Duodenal mucosa (tissue), 2 donors: ENCODE data around the gene GGA1.
A peak's percentile ranks its signal among the peaks of the same experiment; 100 is the strongest.
"Not testable (repeated sequence)": the region's sequence is repeated elsewhere in the genome, so short reads cannot be mapped to it uniquely, and the experiment has no call there.

Experiments
- H3K27ac ChIP-seq: one replicate; pipeline ENCODE4 v1.7.0; 2013; ENCODE audit warnings: low read depth, low read length
- H3K27me3 ChIP-seq, 2 donors: one replicate each; pipeline ENCODE4 v1.7.0; 2013; ENCODE audit warnings: low read length in 2 of 2, control low read depth in 1 of 2; ENCODE audit not compliant: insufficient read depth in 2 of 2, control insufficient read depth in 1 of 2
- H3K36me3 ChIP-seq, 2 donors: one replicate each; pipeline ENCODE4 v1.7.0; 2013; ENCODE audit warnings: low read length in 2 of 2, control low read depth in 1 of 2; ENCODE audit not compliant: insufficient read depth in 2 of 2, control insufficient read depth in 1 of 2
- H3K4me1 ChIP-seq, 2 donors: one replicate each; pipeline ENCODE4 v1.7.0; 2013; ENCODE audit warnings: low read length in 2 of 2, control low read depth in 1 of 2; ENCODE audit not compliant: insufficient read depth in 2 of 2, control insufficient read depth in 1 of 2
- H3K4me3 ChIP-seq, 2 donors: one replicate each; pipeline ENCODE4 v1.7.0; 2013; ENCODE audit warnings: low read length in 2 of 2, low read depth in 1 of 2
- H3K9ac ChIP-seq, 2 donors: one replicate each; pipeline ENCODE4 v1.7.0; 2013; ENCODE audit warnings: low read length in 2 of 2, low read depth in 1 of 2
- H3K9me3 ChIP-seq, 2 donors: one replicate each; pipeline ENCODE4 v1.7.0; 2013; ENCODE audit warnings: low read length in 2 of 2, control low read depth in 1 of 2; ENCODE audit not compliant: control insufficient read depth in 1 of 2

GGA1 gene

DNA sequence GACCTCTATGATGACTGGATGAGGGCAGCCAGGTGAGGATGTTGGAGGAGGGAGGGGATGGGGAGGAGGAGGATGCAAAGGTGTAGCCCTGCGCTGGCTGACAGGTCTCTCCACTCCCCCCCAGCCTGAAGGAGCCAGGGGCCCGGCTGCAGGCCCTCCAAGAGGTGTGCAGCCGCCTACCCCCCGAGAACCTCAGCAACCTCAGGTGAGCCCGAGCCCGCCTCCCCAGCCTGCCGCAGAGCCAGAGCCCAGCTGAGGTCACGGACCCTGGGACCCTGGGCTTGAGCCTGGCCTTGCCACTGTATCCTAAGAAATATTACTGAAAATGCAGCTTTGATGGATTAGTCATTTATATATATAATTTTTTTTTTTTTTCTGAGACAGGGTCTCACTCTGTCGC lies 38.7 kb downstream of the GGA1 start:
- peaks cover 20 to 82% of the 10 kb centered on the region in 2 donors for H3K36me3 ChIP-seq
- H3K27ac ChIP-seq: peak overlapping the region; percentile 67
- H3K9me3 ChIP-seq: no peaks in the 10 kb centered on the region
- H3K27me3 ChIP-seq: no peaks in the 10 kb centered on the region
- peak overlapping the region; percentile 25 to 35 for H3K9ac ChIP-seq
- H3K4me1 ChIP-seq: peaks cover 29 to 32% of the 10 kb centered on the region in 2 donors
- H3K4me3 ChIP-seq: no peak overlapping the region

DNA sequence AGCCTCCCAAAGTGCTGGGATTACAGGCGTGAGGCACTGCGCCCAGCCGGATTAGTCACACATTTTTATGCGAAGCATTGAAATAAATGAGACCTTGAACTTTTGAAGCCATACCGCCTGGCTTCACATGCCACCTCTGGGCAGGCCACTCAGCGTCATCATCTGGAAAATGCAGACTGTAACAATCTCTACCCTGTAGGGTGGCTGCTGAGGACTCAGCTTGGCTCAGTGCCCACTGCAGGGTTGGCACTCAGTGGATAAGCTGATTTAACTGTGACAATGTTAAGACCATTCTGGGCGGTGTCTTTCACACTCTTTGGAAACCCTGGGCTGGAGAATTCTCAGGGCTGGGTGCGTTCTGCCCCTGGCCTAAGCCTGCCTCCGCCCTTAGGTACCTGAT lies 39.3 kb downstream of the GGA1 start:
- no peaks in the 10 kb centered on the region for H3K9me3 ChIP-seq
- peak overlapping the region; percentile 47 for H3K27ac ChIP-seq
- peak overlapping the region; percentile 27 to 38 for H3K9ac ChIP-seq
- peaks cover 17 to 80% of the 10 kb centered on the region in 2 donors for H3K36me3 ChIP-seq
- no peaks in the 10 kb centered on the region for H3K27me3 ChIP-seq
- no peak overlapping the region for H3K4me3 ChIP-seq
- H3K4me1 ChIP-seq: peaks cover 23 to 26% of the 10 kb centered on the region in 2 donors

DNA sequence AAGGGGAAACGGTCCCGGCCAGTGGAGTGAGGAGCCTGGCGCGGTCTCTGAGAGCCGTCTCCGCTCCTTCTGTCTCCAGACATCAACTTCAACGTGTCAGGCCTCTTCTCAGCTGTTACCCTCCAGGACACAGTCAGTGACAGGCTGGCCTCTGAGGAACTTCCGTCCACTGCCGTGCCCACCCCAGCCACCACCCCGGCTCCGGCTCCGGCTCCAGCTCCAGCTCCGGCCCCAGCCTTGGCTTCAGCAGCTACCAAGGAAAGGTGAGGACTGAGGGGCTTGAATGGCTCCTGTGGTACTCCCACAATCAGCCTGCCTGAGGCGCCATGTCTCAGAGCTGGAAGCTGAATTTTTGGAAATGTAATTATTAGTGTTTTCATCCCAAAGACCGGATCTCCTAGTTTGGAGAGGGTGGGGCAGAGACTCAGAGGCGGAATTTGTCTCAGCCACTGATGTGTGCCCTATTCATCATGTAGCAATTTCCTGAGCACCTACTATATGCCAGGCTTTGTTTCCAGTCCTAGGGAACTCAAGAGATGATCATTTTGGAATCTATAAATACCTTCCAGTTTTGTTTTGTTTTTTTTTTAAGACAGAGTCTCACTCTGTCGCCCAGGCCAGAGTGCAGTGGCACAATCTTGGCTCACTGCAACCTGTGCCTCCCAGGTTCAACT lies 42.0 kb downstream of the GGA1 start:
- Histone ChIP-seq H3K36me3 (peaks cover 20 to 66% of the 10 kb centered on the region in 2 donors), H3K27me3 (no peaks in the 10 kb centered on the region), H3K27ac (no peak overlapping the region), H3K9ac (no peak overlapping the region), H3K9me3 (no peaks in the 10 kb centered on the region), H3K4me1 (peaks cover 20 to 27% of the 10 kb centered on the region in 2 donors), H3K4me3 (no peak overlapping the region)

DNA sequence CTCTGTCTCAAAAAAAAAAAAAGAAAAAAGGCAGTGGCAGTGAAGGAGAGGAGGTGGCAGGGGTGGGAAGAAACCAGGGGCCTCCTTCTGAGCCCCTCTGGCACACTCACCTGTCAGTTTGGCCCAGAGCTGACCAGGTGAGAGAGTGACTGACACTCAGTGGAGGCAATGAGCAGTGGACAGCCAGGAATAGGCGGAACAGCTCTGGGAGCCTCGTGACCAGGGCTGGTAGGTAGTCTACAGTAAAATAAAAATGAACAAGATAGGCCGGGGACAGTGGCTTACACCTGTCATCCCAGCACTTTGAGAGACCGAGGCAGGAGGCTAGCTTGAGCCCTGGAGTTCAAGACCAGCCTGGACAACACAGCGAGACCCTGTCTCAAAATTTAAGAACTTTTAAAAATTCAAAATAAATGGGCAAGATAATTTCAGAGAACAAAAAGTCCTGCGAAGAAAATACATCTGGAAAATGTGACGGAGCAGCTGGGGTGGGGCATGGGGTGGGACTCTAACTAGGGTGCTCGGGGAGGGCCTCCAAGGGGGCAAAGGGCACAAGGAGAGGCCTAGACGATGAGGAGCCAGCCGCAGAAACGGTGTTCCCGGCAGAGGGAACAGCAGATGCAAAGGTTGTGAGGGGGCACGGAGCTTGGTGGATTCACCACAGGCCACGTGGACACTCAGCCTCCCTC lies 46.1 kb downstream of the GGA1 start:
- Histone ChIP-seq H3K4me3 (no peak overlapping the region), H3K36me3 (peaks cover 17 to 37% of the 10 kb centered on the region in 2 donors), H3K4me1 (peaks cover 19 to 24% of the 10 kb centered on the region in 2 donors), H3K27me3 (no peaks in the 10 kb centered on the region), H3K9me3 (no peaks in the 10 kb centered on the region), H3K9ac (peak overlapping the region; percentile 50 to 70), H3K27ac (peak overlapping the region; percentile 79)

DNA sequence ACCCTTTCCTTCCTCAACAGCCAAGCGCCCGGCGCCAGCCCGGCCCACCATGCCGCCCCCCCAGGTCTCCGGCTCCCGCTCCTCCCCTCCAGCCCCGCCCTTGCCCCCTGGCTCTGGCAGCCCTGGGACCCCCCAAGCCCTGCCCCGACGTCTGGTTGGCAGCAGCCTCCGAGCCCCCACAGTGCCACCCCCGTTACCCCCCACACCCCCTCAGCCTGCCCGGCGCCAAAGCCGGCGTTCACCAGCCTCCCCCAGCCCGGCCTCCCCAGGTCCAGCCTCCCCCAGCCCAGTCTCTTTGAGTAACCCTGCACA lies 46.6 kb downstream of the GGA1 start:
- Histone ChIP-seq H3K36me3 (peaks cover 12 to 32% of the 10 kb centered on the region in 2 donors), H3K9me3 (no peaks in the 10 kb centered on the region), H3K4me3 (no peak overlapping the region), H3K9ac (no peak overlapping the region), H3K27ac (peak overlapping the region; percentile 57), H3K4me1 (peaks cover 24 to 29% of the 10 kb centered on the region in 2 donors), H3K27me3 (no peaks in the 10 kb centered on the region)

DNA sequence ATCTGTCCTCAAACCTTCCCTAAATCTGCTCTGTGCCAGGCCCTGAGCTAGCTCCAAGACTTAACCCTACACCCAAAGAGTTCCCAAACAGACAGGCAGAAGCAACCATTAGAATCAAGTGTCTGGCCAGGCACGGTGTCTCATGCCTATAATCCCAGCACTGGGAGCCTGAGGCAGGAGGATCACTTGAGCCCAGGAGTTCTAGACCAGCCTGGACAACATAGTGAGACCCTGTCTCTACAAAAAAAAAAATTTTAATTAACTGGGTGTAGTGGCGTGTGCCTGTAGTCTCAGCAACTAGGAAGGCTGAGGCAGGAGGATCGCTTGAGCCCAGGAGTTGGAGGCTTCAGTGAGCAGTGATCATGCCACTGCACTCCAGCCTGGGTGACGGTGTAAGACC lies 47.9 kb downstream of the GGA1 start:
- H3K27me3 ChIP-seq, H3K27ac ChIP-seq, H3K9ac ChIP-seq, H3K4me3 ChIP-seq, H3K9me3 ChIP-seq: not testable (repeated sequence)
- Histone ChIP-seq H3K36me3 (peaks cover 6 to 19% of the 10 kb centered on the region in 2 donors), H3K4me1 (peaks cover 37 to 43% of the 10 kb centered on the region in 2 donors)

DNA sequence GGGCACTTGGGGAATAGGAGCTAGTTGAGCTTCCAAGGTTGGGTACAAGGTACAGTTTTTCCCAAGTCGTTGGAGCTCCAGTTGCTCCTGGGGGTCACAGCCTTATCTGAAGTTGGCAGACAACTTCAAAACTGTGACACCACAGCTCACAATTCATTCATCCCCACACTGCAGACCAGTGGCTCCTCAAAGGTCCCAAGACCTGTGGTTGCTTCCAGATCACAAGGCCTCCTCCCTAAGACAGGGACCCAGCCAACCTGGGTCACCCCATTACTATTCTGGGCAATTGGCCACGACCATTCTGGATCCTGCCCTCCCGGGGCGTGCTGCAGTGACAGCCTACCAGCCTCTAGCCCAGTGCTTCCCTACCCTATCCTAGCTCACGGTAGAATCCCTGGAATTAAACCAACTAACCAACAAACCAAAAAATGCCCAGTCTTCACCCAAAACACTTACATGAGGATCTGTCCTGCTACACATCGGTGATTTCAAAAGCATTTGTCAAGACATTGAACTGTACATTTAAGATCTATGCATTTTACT lies 49.0 kb downstream of the GGA1 start:
- Histone ChIP-seq H3K4me1 (peaks cover 43 to 48% of the 10 kb centered on the region in 2 donors), H3K4me3 (peak overlapping the region; percentile 52 to 63), H3K27ac (peak overlapping the region; percentile 35), H3K36me3 (peaks cover 6 to 11% of the 10 kb centered on the region in 2 donors), H3K9ac (peak overlapping the region; percentile 38 to 51), H3K9me3 (no peaks in the 10 kb centered on the region), H3K27me3 (no peaks in the 10 kb centered on the region)

DNA sequence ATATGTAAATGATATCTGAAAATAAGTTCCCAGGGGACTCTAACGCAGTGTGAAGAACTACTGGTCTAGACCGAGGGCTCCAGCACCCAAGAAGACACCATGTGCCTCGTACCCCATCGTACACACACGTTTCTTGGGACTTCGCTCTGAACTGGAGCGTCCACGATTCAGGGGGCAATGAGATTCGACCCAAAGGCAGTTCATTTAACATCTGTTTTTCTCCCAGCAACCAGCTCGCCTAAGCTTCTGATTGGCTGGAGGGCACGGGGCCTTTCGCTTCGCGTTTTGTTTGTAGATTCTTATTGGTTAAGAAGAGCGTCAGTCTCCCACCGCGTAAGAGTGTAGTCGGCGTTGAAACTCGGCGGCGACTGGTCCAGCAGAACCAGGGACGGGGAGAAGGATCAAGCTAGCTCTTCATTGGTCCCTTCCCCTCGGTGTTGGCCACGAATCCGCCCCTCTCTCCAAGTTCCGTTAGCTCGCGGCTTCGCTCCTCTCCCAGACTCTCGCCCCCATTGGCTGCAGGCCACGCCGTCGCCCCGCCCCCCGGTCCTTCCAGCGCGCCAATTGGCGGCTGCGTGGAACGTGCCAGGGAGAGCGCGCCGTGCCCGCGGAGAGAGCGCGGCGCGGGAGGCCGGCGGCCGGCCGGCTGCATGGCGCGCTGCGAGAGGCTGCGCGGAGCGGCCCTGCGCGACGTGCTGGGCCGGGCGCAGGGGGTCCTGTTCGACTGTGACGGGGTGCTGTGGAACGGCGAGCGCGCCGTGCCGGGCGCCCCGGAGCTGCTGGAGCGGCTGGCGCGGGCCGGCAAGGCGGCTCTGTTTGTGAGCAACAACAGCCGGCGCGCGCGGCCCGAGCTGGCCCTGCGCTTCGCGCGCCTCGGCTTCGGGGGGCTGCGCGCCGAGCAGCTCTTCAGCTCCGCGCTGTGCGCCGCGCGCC lies 49.8 kb downstream of the GGA1 start, which contains the start of gene PDXP:
Gene PDXP (plus strand): TSS at position 591 of the 933 bp plus-strand sequence. CDS start 60 bp downstream, at position 651.
- peak within 1 kb of the TSS; percentile 82 for H3K27ac ChIP-seq
- no peaks in the 10 kb centered on the region for H3K9me3 ChIP-seq
- no peaks in the 10 kb centered on the region for H3K27me3 ChIP-seq
- H3K36me3 ChIP-seq: peaks cover 3 to 4% of the 10 kb centered on the region in 2 donors
- H3K4me1 ChIP-seq: peaks cover 43 to 48% of the 10 kb centered on the region in 2 donors
- H3K9ac ChIP-seq: peak within 1 kb of the TSS; percentile 77 to 98
- peak within 1 kb of the TSS; percentile 72 to 90 for H3K4me3 ChIP-seq

DNA sequence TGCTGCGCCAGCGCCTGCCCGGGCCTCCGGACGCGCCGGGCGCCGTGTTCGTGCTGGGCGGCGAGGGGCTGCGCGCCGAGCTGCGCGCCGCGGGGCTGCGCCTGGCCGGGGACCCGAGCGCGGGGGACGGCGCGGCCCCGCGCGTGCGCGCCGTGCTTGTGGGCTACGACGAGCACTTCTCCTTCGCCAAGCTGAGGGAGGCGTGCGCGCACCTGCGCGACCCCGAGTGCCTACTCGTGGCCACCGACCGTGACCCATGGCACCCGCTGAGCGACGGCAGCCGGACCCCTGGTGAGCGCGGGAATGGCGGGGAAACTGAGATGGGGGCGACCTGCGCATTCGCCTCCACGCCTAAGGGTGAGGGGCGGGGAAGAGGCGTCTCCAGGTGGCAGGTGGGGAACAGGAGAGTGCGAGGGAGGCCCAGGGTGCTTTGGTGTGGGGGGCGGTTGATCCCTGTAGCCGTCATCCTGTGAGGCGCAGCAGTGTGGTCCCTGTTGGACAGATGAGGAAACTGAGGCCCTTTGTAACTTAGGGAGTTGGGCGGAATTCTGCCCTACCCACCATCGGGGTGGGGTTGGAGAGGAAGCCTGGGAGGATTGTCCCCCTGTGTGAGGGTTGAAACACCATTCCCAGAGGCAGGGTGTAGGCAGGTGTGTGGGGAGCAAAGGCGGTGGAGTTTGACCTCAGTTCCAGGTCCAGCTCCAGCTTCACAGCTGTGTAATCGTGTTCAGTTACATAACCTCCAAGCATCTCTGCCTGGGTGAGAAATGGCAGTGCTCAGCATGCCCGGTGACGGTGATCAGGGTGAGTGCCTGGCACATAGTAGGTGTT lies 50.6 kb downstream of the GGA1 start:
- Histone ChIP-seq H3K9me3 (no peaks in the 10 kb centered on the region), H3K4me3 (peak overlapping the region; percentile 72 to 90), H3K27ac (peak overlapping the region; percentile 82), H3K9ac (peak overlapping the region; percentile 77 to 98), H3K36me3 (no peaks in the 10 kb centered on the region), H3K4me1 (peaks cover 43% of the 10 kb centered on the region in 2 donors), H3K27me3 (no peaks in the 10 kb centered on the region)
